Gastroesophageal sphincter (tissue), 4 donors: ENCODE results near the gene PES1. TPM values are rescaled to one million over a fixed set of nuclear protein-coding genes. Genes with fewer than 3 reads are reported as not detected.
"Not testable (repeated sequence)": the region's sequence is repeated elsewhere in the genome, so short reads cannot be mapped to it uniquely, and the experiment has no call there.

Experiments used
- ATAC-seq: fragments of 150-250 bp; one replicate; pipeline ENCODE4 v1.9.1; 2016; ENCODE audit warnings: mild to moderate bottlenecking, moderate library complexity
- H3K27ac ChIP-seq, 4 donors: fragments of 200-600 bp; sonication (generic) in 3 of 4; 1 replicate in 3 of 4; 2 replicates in 1 of 4; pipeline ENCODE4 v1.5.1; 2016 to 2019
- H3K27me3 ChIP-seq: fragments of 200-600 bp; sonication (generic); one replicate; pipeline ENCODE4 v1.5.1; 2019
- H3K36me3 ChIP-seq, 2 donors: fragments of 200-600 bp; sonication (generic); one replicate each; pipeline ENCODE4 v1.5.1; 2019; ENCODE audit warnings: control low read depth in 1 of 2
- H3K4me1 ChIP-seq, 3 donors: fragments of 200-600 bp; sonication (generic); 1 replicate in 2 of 3; 2 replicates in 1 of 3; pipeline ENCODE4 v1.5.1; 2016 to 2019; ENCODE audit warnings: control low read depth in 2 of 3
- H3K4me3 ChIP-seq, 2 donors: fragments of 200-600 bp; sonication (generic); one replicate each; pipeline ENCODE4 v1.5.1; 2019; ENCODE audit warnings: mild to moderate bottlenecking in 1 of 2, moderate library complexity in 1 of 2
- H3K9me3 ChIP-seq, 3 donors: fragments of 200-600 bp; sonication (generic); one replicate each; pipeline ENCODE4 v1.5.1; 2017 to 2019; ENCODE audit warnings: control low read depth in 2 of 3
- CTCF ChIP-seq, 4 experiments: fragments of 200-600 bp in 2 of 4; fragments of 450-650 bp in 2 of 4; sonication (generic) in 1 of 4; IDR thresholded peaks; one replicate each; pipeline ENCODE4 v1.5.1; 2017 to 2019; ENCODE audit warnings: antibody characterized with exemption in 4 of 4, mild to moderate bottlenecking in 2 of 4, moderate library complexity in 2 of 4
- EP300 ChIP-seq: sonication (generic); formaldehyde crosslinking; IDR thresholded peaks from one replicate; pipeline ENCODE4 v1.6.1; 2017; ENCODE audit warnings: antibody characterized with exemption, mild to moderate bottlenecking
- POLR2A ChIP-seq, 2 donors: fragments of 450-650 bp; IDR thresholded peaks; one replicate each; pipeline ENCODE4 v1.6.1; 2017; ENCODE audit warnings: antibody characterized with exemption in 2 of 2, mild to moderate bottlenecking in 2 of 2, moderate library complexity in 1 of 2
- POLR2AphosphoS5 ChIP-seq: sonication (generic); formaldehyde crosslinking; IDR thresholded peaks from one replicate; pipeline ENCODE4 v1.6.1; 2017; ENCODE audit warnings: antibody characterized with exemption
- WGBS, 2 donors: methylation state at CpG; one replicate each; pipeline ENCODE4 v1.1.5; 2018; ENCODE audit warnings: low coverage in 1 of 2; 5-methylcytosine and 5-hydroxymethylcytosine counted together
- total RNA-seq, 4 donors: library from RNA; depleted of rRNA; stranded (reverse); fragments of >200 nt; gene quantifications; one replicate each; pipeline ENCODE4 v1.1.0, GENCODE V29; 2016

The PES1 gene
- total RNA-seq, 4 donors from 2014 or later, result 35.5 to 48.9 (median 39.8) TPM

- TF ChIP-seq EP300 (no peak), POLR2A (IDR thresholded peaks at IDR 0.05) (no peak), CTCF (IDR thresholded peaks at IDR 0.05) (no peak), POLR2AphosphoS5 (no peak)
- no peak for ATAC-seq
- Histone ChIP-seq H3K4me1 (no peaks in the 10 kb centered on the region), H3K27me3 (no peaks in the 10 kb centered on the region), H3K4me3 (no peak overlapping the region), H3K9me3 (no peaks in the 10 kb centered on the region), H3K36me3 (peaks cover 0 to 11% of the 10 kb centered on the region in 2 donors), H3K27ac (no peak overlapping the region)
- WGBS, 2 donors, result 96% methylated on average over 30 of the region's 73 CpGs; no CpG with 5 or more reads in 1 of the 2 donors
Observed at GRCh38 chr22:30555282-30556210, 36.2 kb downstream of the PES1 start.

GRCh38 chr22:30553971-30554370 is 37.7 kb downstream of the PES1 start:
- Histone ChIP-seq H3K27ac (no peak overlapping the region), H3K27me3 (no peaks in the 10 kb centered on the region), H3K36me3 (peaks cover 0 to 11% of the 10 kb centered on the region in 2 donors), H3K9me3 (no peaks in the 10 kb centered on the region), H3K4me3 (no peak overlapping the region), H3K4me1 (no peaks in the 10 kb centered on the region)
- 29 to 65% methylated on average over 2 to 6 of the region's 7 CpGs for WGBS, 2 donors
- no peak for TF ChIP-seq EP300
- no peak for TF ChIP-seq CTCF (IDR thresholded peaks at IDR 0.05)
- no peak for TF ChIP-seq POLR2AphosphoS5
- TF ChIP-seq POLR2A (IDR thresholded peaks at IDR 0.05), result no peak
- ATAC-seq, result no peak

- peaks cover 0 to 11% of the 10 kb centered on the region in 2 donors for H3K36me3 ChIP-seq
- no peak overlapping the region for H3K4me3 ChIP-seq
- no peaks in the 10 kb centered on the region for H3K4me1 ChIP-seq
- WGBS, 2 donors, result 67 to 83% methylated on average over 1 of the region's 1 CpG
- no peak for ATAC-seq
- no peaks in the 10 kb centered on the region for H3K9me3 ChIP-seq
- peaks cover under 1% of the 10 kb centered on the region for H3K27me3 ChIP-seq
- H3K27ac ChIP-seq, result no peak overlapping the region
- no peak for TF ChIP-seq CTCF (IDR thresholded peaks at IDR 0.05)
- no peak for TF ChIP-seq EP300
- TF ChIP-seq POLR2AphosphoS5, result no peak
- no peak for TF ChIP-seq POLR2A (IDR thresholded peaks at IDR 0.05)
Observed at GRCh38 chr22:30552719-30553118, 39.0 kb downstream of the PES1 start.

GRCh38 chr22:30551813-30552212 is 39.9 kb downstream of the PES1 start:
- not testable (repeated sequence) for H3K27me3 ChIP-seq, H3K4me1 ChIP-seq, H3K9me3 ChIP-seq, ATAC-seq, H3K4me3 ChIP-seq, H3K27ac ChIP-seq
- H3K36me3 ChIP-seq, result peaks cover 0 to 11% of the 10 kb centered on the region in 2 donors
- 82 to 100% methylated on average over 3 of the region's 3 CpGs for WGBS, 2 donors

- peaks cover 0 to 8% (median under 1%) of the 10 kb centered on the region in 3 donors for H3K4me1 ChIP-seq
- no peak overlapping the region for H3K27ac ChIP-seq
- H3K9me3 ChIP-seq, result no peaks in the 10 kb centered on the region
- TF ChIP-seq POLR2AphosphoS5, result no peak
- TF ChIP-seq CTCF (IDR thresholded peaks at IDR 0.05), result no peak
- TF ChIP-seq POLR2A (IDR thresholded peaks at IDR 0.05), result no peak
- no peak for TF ChIP-seq EP300
- no peak overlapping the region for H3K4me3 ChIP-seq
- peaks cover 52% of the 10 kb centered on the region for H3K27me3 ChIP-seq
- ATAC-seq, result no peak
- 89 to 92% methylated on average over 4 of the region's 4 CpGs for WGBS, 2 donors
- H3K36me3 ChIP-seq, result no peaks in the 10 kb centered on the region
Observed at GRCh38 chr22:30547188-30547587, 44.5 kb downstream of the PES1 start.
